Activated CD8-positive, alpha-beta T cell treated with anti-CD3 and anti-CD28 coated beads for 36 hours (primary cell): ENCODE data around the gene RLBP1. TPM values are rescaled to one million over a fixed set of nuclear protein-coding genes. Genes with fewer than 3 reads are reported as not detected.
A peak's percentile ranks its signal among the peaks of the same experiment; 100 is the strongest.

Experiments used
- ATAC-seq: fragments of 200-7000 bp; cut with Tn5 transposase; one replicate; pipeline ENCODE4 v1.10.0; 2021; ENCODE audit warnings: mild to moderate bottlenecking, moderate library complexity
- CTCF ChIA-PET: fragments of 350-600 bp; sonication (Branson Sonifier 250); formaldehyde crosslinking; loops from one replicate; lab custom pipeline; 2021; ENCODE audit warnings: antibody characterized with exemption; lab: Charles Lee
- POLR2A ChIA-PET: fragments of 350-600 bp; sonication (Branson Sonifier 250); formaldehyde crosslinking; loops from one replicate; lab custom pipeline; 2021; ENCODE audit warnings: antibody characterized with exemption; lab: Charles Lee
- DNase-seq: peaks from one replicate; pipeline ENCODE4 v3.0.0-alpha.2; 2020
- H3K27ac Mint-ChIP-seq: one replicate; pipeline ENCODE4 v1.8.0; 2021; ENCODE audit warnings: mild to moderate bottlenecking, mixed read lengths
- H3K27me3 Mint-ChIP-seq: one replicate; pipeline ENCODE4 v1.8.0; 2021; ENCODE audit warnings: mixed read lengths
- H3K36me3 Mint-ChIP-seq: one replicate; pipeline ENCODE4 v1.8.0; 2021; ENCODE audit warnings: low read depth, mixed read lengths
- H3K4me1 Mint-ChIP-seq: one replicate; pipeline ENCODE4 v1.8.0; 2021; ENCODE audit warnings: low read depth, mixed read lengths
- H3K4me3 Mint-ChIP-seq: one replicate; pipeline ENCODE4 v1.8.0; 2021; ENCODE audit warnings: mild to moderate bottlenecking, moderate library complexity, mixed read lengths
- H3K9me3 Mint-ChIP-seq: one replicate; pipeline ENCODE4 v1.8.0; 2021; ENCODE audit warnings: mixed read lengths
- intact Hi-C: fragments of 100-400 bp; cut with micrococcal nuclease; formaldehyde crosslinking; loops from one replicate; pipeline ENCODE4 v1.10.0; 2022
- total RNA-seq, 2 experiments: library from RNA; stranded (reverse); gene quantifications; one replicate each; pipeline ENCODE4 v1.2.3, GENCODE V29; 2021
- TF ChIP-seq, protein P1 (sequence below): fragments of 200-600 bp; IDR thresholded peaks from one replicate; pipeline ENCODE4 v1.8.0; 2022; ENCODE audit warnings: antibody characterized with exemption, mild to moderate bottlenecking

The RLBP1 gene
- total RNA-seq, 2 experiments from 2014 or later = not detected

DNA sequence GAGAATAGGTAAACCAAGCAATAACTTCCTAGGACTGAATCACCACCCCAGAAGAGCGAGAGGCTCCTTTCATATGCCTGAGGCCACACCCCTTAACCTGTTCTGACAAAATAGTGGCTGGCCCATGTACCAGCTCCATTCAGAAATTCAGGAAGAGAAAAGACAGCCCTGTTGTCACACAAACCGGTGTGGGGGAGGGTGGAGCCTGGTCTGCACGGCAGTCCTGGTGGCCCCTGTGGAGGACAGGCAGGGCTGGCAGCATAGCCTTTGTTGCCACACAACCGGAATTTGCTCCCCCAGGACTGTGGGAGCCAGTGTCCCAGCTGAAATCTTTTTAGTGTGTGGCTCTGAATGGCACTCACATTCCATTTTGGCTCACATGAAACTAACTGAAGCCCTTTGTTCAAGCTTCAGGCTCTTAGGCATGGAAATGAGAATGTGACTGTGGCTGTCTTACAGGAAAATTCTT, 23.8 kb downstream of the RLBP1 start:
- H3K9me3 Mint-ChIP-seq = no peaks in the 10 kb centered on the region
- POLR2A ChIA-PET = interaction anchor here (0.7 kb wide), 1 partner anchor 47 kb away, joined by 3 read pairs; the partner anchor contains the start of gene FANCI
- no peaks in the 10 kb centered on the region for H3K27me3 Mint-ChIP-seq
- CTCF ChIA-PET = interaction anchor here (0.7 to 6.6 kb wide), 4 partner anchors 9 to 30 kb away, joined by 3 to 71 read pairs (median 20); no protein-coding TSS in a partner anchor
- intact Hi-C loops = no loop called here
- H3K4me1 Mint-ChIP-seq = peaks cover 11% of the 10 kb centered on the region
- TF ChIP-seq, protein P1, sequence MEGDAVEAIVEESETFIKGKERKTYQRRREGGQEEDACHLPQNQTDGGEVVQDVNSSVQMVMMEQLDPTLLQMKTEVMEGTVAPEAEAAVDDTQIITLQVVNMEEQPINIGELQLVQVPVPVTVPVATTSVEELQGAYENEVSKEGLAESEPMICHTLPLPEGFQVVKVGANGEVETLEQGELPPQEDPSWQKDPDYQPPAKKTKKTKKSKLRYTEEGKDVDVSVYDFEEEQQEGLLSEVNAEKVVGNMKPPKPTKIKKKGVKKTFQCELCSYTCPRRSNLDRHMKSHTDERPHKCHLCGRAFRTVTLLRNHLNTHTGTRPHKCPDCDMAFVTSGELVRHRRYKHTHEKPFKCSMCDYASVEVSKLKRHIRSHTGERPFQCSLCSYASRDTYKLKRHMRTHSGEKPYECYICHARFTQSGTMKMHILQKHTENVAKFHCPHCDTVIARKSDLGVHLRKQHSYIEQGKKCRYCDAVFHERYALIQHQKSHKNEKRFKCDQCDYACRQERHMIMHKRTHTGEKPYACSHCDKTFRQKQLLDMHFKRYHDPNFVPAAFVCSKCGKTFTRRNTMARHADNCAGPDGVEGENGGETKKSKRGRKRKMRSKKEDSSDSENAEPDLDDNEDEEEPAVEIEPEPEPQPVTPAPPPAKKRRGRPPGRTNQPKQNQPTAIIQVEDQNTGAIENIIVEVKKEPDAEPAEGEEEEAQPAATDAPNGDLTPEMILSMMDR = no peak
- H3K36me3 Mint-ChIP-seq = peaks cover 11% of the 10 kb centered on the region
- H3K27ac Mint-ChIP-seq = peak overlapping the region; percentile 80
- no peak overlapping the region for H3K4me3 Mint-ChIP-seq
- ATAC-seq (peak; percentile 90), DNase-seq (peak; percentile 30)

DNA sequence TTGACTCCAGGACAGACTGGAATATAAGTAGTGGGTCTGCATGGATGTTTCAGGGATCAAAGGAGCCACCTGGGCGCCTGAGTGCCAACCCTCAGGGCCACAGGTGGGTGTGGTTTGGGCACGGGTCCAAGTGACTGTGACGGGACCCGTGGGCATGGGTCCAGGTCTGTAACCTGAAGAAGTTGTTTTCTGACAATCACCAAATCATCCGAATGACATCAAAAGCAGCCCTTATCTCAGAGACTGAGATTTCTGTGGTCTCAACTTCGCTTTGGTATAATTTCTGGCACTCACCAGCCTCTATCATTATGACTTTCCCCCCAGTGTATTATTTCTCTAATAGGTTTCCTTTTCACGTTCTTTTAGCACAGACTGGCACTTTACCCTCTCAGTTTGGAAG, 24.4 kb downstream of the RLBP1 start:
- H3K36me3 Mint-ChIP-seq = peaks cover 10% of the 10 kb centered on the region
- ChIA-PET CTCF (interaction anchor here (3.1 to 6.6 kb wide), 3 partner anchors 10 to 25 kb away, joined by 16 to 71 read pairs (median 23); no protein-coding TSS in a partner anchor), POLR2A (interaction anchor here (0.7 kb wide), 1 partner anchor 47 kb away, joined by 3 read pairs; the partner anchor contains the start of gene FANCI)
- DNase-seq (peak; percentile 65), ATAC-seq (peak; percentile 71)
- no peaks in the 10 kb centered on the region for H3K27me3 Mint-ChIP-seq
- H3K4me3 Mint-ChIP-seq = no peak overlapping the region
- intact Hi-C loops = no loop called here
- H3K9me3 Mint-ChIP-seq = no peaks in the 10 kb centered on the region
- H3K27ac Mint-ChIP-seq = peak overlapping the region; percentile 80
- TF ChIP-seq, protein P1 = no peak
- H3K4me1 Mint-ChIP-seq = peaks cover 9% of the 10 kb centered on the region

DNA sequence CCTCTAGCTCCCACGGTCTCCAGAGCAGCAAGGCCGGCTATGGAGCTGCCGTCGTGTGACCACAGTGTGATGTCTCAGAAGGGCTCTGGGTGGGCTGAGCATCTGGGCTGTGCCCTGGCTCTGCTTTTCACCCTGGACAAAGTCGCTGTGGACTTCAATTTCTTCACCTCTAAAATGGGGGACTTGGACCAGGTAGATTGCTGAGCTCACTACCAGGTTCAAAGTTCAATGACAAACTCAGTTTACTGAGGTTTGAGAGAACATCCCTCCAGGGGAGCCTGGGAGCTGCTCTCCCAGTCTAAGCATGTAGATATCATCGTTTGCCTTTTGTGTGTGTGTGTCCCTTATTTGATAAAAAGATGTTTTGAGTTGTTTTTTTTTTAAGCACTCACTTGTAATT, 25.1 kb downstream of the RLBP1 start:
- H3K4me3 Mint-ChIP-seq = no peak overlapping the region
- H3K27me3 Mint-ChIP-seq = no peaks in the 10 kb centered on the region
- H3K36me3 Mint-ChIP-seq = peaks cover 10% of the 10 kb centered on the region
- CTCF ChIA-PET = interaction anchor here (2.5 to 6.6 kb wide), 4 partner anchors 11 to 139 kb away, joined by 16 to 71 read pairs (median 20); no protein-coding TSS in a partner anchor
- H3K27ac Mint-ChIP-seq = no peak overlapping the region
- DNase-seq (no peak), ATAC-seq (no peak)
- POLR2A ChIA-PET = no interaction called here
- no peaks in the 10 kb centered on the region for H3K9me3 Mint-ChIP-seq
- TF ChIP-seq, protein P1 = no peak
- peaks cover 9% of the 10 kb centered on the region for H3K4me1 Mint-ChIP-seq
- intact Hi-C loops = no loop called here

- TF ChIP-seq, protein P1 = no peak
- DNase-seq = no peak
- intact Hi-C loops = no loop called here
- Mint-ChIP-seq H3K9me3 (no peaks in the 10 kb centered on the region), H3K27ac (no peak overlapping the region), H3K4me3 (no peak overlapping the region), H3K4me1 (peaks cover 9% of the 10 kb centered on the region), H3K27me3 (no peaks in the 10 kb centered on the region), H3K36me3 (peaks cover 14% of the 10 kb centered on the region)
- no peak for ATAC-seq
- ChIA-PET CTCF (interaction anchor here (2.5 to 6.6 kb wide), 4 partner anchors 11 to 138 kb away, joined by 16 to 71 read pairs (median 20); no protein-coding TSS in a partner anchor), POLR2A (interaction anchor here (1.7 kb wide), 1 partner anchor 48 kb away, joined by 5 read pairs; the partner anchor contains the start of gene FANCI)
Observed at GRCh38 chr15:89195836-89196235, 25.5 kb downstream of the RLBP1 start.

GRCh38 chr15:89194608-89195007, 26.8 kb downstream of the RLBP1 start:
- ChIA-PET CTCF (interaction anchor here (0.8 to 6.6 kb wide), 6 partner anchors 8 to 137 kb away, joined by 3 to 71 read pairs (median 12); no protein-coding TSS in a partner anchor), POLR2A (interaction anchor here (0.6 to 1.7 kb wide), 2 partner anchors 49 to 193 kb away, joined by 3 to 5 read pairs; partner anchors contain the start of gene FANCI)
- TF ChIP-seq, protein P1 = no peak
- H3K27ac Mint-ChIP-seq = no peak overlapping the region
- intact Hi-C loops = no loop called here
- H3K27me3 Mint-ChIP-seq = no peaks in the 10 kb centered on the region
- no peak for DNase-seq
- H3K4me3 Mint-ChIP-seq = no peak overlapping the region
- ATAC-seq = no peak
- H3K4me1 Mint-ChIP-seq = peaks cover 9% of the 10 kb centered on the region
- no peaks in the 10 kb centered on the region for H3K9me3 Mint-ChIP-seq
- H3K36me3 Mint-ChIP-seq = peaks cover 17% of the 10 kb centered on the region
